Heart right ventricle (tissue), 16 donors: ENCODE measurements around the gene TAAR2. TPM values are rescaled to one million over a fixed set of nuclear protein-coding genes. Genes with fewer than 3 reads are reported as not detected.

ENCODE experiments used
- ATAC-seq, 8 donors: fragments of 200-7000 bp; cut with Tn5 transposase; one replicate each; pipeline ENCODE4 v1.9.1; 2020; ENCODE audit warnings: mild to moderate bottlenecking in 8 of 8, moderate library complexity in 8 of 8, moderate number of reproducible peaks in 1 of 8
- DNase-seq, 2 donors: peaks; one replicate each; pipeline ENCODE4 v3.0.0-alpha.2; 2020
- H3K27ac ChIP-seq, 10 donors: fragments of 200-600 bp; sonication (generic) in 2 of 10; one replicate each; pipeline versions ENCODE4 v1.5.0 to v1.8.0; 2020 to 2022; ENCODE audit warnings: mild to moderate bottlenecking in 3 of 10
- H3K27me3 ChIP-seq, 7 donors: fragments of 200-600 bp; one replicate each; pipeline ENCODE4 v1.8.0; 2021 to 2022; ENCODE audit warnings: mild to moderate bottlenecking in 2 of 7
- H3K36me3 ChIP-seq, 9 donors: fragments of 200-600 bp; sonication (generic) in 1 of 9; one replicate each; pipeline versions ENCODE4 v1.5.0 to v1.8.0; 2020 to 2022; ENCODE audit warnings: mild to moderate bottlenecking in 2 of 9
- H3K4me1 ChIP-seq, 9 donors: fragments of 200-600 bp; sonication (generic) in 1 of 9; one replicate each; pipeline versions ENCODE4 v1.5.0 to v1.8.0; 2020 to 2022; ENCODE audit warnings: mild to moderate bottlenecking in 4 of 9
- H3K4me3 ChIP-seq, 10 donors: fragments of 200-600 bp; sonication (generic) in 2 of 10; one replicate each; pipeline versions ENCODE4 v1.5.0 to v1.8.0; 2020 to 2022; ENCODE audit warnings: mild to moderate bottlenecking in 7 of 10, moderate library complexity in 2 of 10
- H3K9me3 ChIP-seq, 11 donors: fragments of 200-600 bp in 10 of 11; sonication (generic) in 2 of 11; one replicate each; pipeline versions ENCODE4 v1.5.0 to v1.8.0; 2013 to 2022; ENCODE audit warnings: mild to moderate bottlenecking in 2 of 11, control low read depth in 1 of 11, moderate library complexity in 1 of 11
- WGBS, 2 donors: extraction: QIAGEN DNeasy Blood & Tissue Kit; methylation state at CpG; one replicate each; pipeline ENCODE4 v1.1.7; 2013; ENCODE audit warnings: inconsistent platforms in 1 of 2; 5-methylcytosine and 5-hydroxymethylcytosine counted together
- intact Hi-C, 10 donors: fragments of 100-400 bp; cut with DNase I; formaldehyde crosslinking; loops; one replicate each; pipeline versions ENCODE4 v1.11.1 to v1.14.2; 2022
- polyA plus RNA-seq, 2 donors: library from polyadenylated mRNA; stranded (reverse); fragments of 200-250 nt; gene quantifications; one replicate each; pipeline ENCODE4 v1.2.3, GENCODE V29; 2013
- total RNA-seq, 10 donors: library from RNA; stranded (reverse); fragmentation: NEBNext Ultra II Directional in 3 of 10; extraction: Animal tissue kit (Norgen Biotek cat#: 25700) in 3 of 10; gene quantifications; one replicate each; pipeline versions ENCODE4 v1.2.1 to v1.2.4, GENCODE V29; 2021 to 2023
- TF ChIP-seq, protein P1 (sequence below), 9 donors: fragments of 200-600 bp; sonication (generic) in 2 of 9; IDR thresholded peaks; one replicate each; pipeline versions ENCODE4 v1.5.0 to v1.8.0; 2021 to 2022; ENCODE audit warnings: antibody characterized with exemption in 9 of 9, mild to moderate bottlenecking in 5 of 9, moderate library complexity in 1 of 9
- donor health status: Arrhythmogenic right ventricular cardiomyopathy.
- donor health status: ischemic (EF 13 %, LVEDD 7.1; RV severe dilation, severe dysfunction).
- donor health status: healthy with polysubstance abuse.
- donor health status: DM: no; HTN: yes; CAD: no.
- donor health status: DM: no; HTN: no; CAD: no.
- donor health status: ischemic (EF 25% LVEDD 6.9; RV normal size, moderate dysfunction).
- donor health status: ischemic (EF 25% LVEDD 5.7; RV mildly dilated, moderate dysfunction).
- donor health status: healthy.
- donor health status: DM: yes; HTN: yes; CAD: no.
- donor health status: Ischemic cardiomyopathy.
- donor health status: ischemic (EF 35%, LVEDD 5.7; RV mildly dilated, moderate dysfunction).
- donor health status: nonischemic (EF 11% LVEDD 7.7; RV severe dilation, severe dysfunction).
- donor health status: DM: yes; HTN: yes; CAD: no.
- donor health status: PGD.
- donor health status: ischemic (EF 29% LVEDD 5.4; RV normal size, mild dysfunction).
- donor health status: nonischemic (EF 23%, LVEDD 6.1; RV moderate dilation, normal function).

The TAAR2 gene
- total and polyA plus RNA-seq, 12 donors, result not detected

DNA sequence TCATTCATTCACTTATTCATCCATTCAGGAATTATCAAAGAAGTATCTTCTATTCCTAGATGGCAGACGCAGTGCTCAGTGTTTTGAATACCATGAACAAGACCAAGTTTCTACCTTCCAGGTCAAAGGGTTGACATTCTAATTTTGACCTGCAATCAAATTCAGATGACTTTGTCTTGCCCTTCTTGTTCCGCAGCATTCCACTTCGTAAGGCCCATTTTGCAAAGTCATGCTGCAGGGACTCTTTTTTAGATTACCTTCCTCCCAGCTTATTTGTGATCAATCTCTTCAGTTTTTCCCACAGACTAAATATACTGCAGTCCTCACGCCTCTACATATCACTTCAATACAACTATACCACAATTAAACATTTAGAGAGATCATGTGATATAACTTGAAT, 42.0 kb upstream of the TAAR2 start:
- WGBS, 2 donors, result 77 to 88% methylated on average over 4 of the region's 4 CpGs
- DNase-seq, result no peak
- no peak for ATAC-seq
- no peak overlapping the region for H3K4me3 ChIP-seq
- TF ChIP-seq, protein P1, sequence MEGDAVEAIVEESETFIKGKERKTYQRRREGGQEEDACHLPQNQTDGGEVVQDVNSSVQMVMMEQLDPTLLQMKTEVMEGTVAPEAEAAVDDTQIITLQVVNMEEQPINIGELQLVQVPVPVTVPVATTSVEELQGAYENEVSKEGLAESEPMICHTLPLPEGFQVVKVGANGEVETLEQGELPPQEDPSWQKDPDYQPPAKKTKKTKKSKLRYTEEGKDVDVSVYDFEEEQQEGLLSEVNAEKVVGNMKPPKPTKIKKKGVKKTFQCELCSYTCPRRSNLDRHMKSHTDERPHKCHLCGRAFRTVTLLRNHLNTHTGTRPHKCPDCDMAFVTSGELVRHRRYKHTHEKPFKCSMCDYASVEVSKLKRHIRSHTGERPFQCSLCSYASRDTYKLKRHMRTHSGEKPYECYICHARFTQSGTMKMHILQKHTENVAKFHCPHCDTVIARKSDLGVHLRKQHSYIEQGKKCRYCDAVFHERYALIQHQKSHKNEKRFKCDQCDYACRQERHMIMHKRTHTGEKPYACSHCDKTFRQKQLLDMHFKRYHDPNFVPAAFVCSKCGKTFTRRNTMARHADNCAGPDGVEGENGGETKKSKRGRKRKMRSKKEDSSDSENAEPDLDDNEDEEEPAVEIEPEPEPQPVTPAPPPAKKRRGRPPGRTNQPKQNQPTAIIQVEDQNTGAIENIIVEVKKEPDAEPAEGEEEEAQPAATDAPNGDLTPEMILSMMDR (IDR thresholded peaks at IDR 0.05), result no peak
- H3K36me3 ChIP-seq, result no peaks in the 10 kb centered on the region
- intact Hi-C loops, result loop anchor here in 4 of 10 donors (5.0 to 10.0 kb wide), 4 partner anchors 99 to 139 kb away; partner anchors contain the start of gene SLC18B1 (in 1 of the 4)
- peaks cover 0 to 4% (median 0%) of the 10 kb centered on the region in 11 donors for H3K9me3 ChIP-seq
- no peaks in the 10 kb centered on the region for H3K27me3 ChIP-seq
- H3K4me1 ChIP-seq, result peaks cover 0 to 12% (median 0%) of the 10 kb centered on the region in 9 donors
- H3K27ac ChIP-seq, result no peak overlapping the region

GRCh38 chr6:132664309-132665034, 40.4 kb upstream of the TAAR2 start:
- 92 to 97% methylated on average over 1 of the region's 1 CpG for WGBS, 2 donors
- Histone ChIP-seq H3K4me3 (no peak overlapping the region), H3K36me3 (no peaks in the 10 kb centered on the region), H3K27me3 (no peaks in the 10 kb centered on the region), H3K27ac (no peak overlapping the region), H3K9me3 (peaks cover 0 to 4% (median 0%) of the 10 kb centered on the region in 11 donors), H3K4me1 (peaks cover 0 to under 1% (median 0%) of the 10 kb centered on the region in 9 donors)
- TF ChIP-seq, protein P1 (IDR thresholded peaks at IDR 0.05), result no peak
- intact Hi-C loops, result loop anchor here in 4 of 10 donors (5.0 to 10.0 kb wide), 4 partner anchors 100 to 140 kb away; partner anchors contain the start of gene SLC18B1 (in 1 of the 4)
- ATAC-seq (no peak), DNase-seq (no peak)

GRCh38 chr6:132663661-132664060, 39.6 kb upstream of the TAAR2 start:
- peaks cover 0 to 4% (median 0%) of the 10 kb centered on the region in 11 donors for H3K9me3 ChIP-seq
- H3K27ac ChIP-seq, result no peak overlapping the region
- no peak overlapping the region for H3K4me3 ChIP-seq
- intact Hi-C loops, result loop anchor here in 3 of 10 donors (10.0 kb wide), 3 partner anchors 101 to 141 kb away; partner anchors contain the start of gene SLC18B1 (in 1 of the 3)
- H3K36me3 ChIP-seq, result no peaks in the 10 kb centered on the region
- no peaks in the 10 kb centered on the region for H3K4me1 ChIP-seq
- no peaks in the 10 kb centered on the region for H3K27me3 ChIP-seq
- ATAC-seq, result no peak
- TF ChIP-seq, protein P1 (IDR thresholded peaks at IDR 0.05), result no peak
- no peak for DNase-seq
- WGBS, 2 donors, result 67 to 77% methylated on average over 1 of the region's 1 CpG

DNA sequence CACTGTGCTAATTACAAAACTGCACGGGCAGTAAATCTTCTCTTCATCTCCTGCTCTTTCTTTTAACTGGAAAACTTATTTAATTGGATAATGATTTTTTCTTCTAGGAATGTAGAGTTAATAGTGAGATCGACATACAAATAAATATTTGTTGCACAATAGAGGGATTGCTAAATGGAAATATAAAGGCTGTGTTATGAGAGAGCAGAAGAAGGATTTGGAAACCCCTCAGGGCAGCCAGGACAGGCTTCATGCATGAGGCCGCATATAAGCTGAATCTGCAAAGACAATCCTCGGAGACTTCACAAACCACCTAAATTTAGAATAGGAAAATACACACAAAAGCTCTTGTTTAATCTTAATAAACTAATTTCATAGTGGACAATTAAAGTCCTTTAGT, 37.8 kb upstream of the TAAR2 start:
- TF ChIP-seq, protein P1 (IDR thresholded peaks at IDR 0.05), result no peak
- no peak overlapping the region for H3K4me3 ChIP-seq
- intact Hi-C loops, result loop anchor here in 3 of 10 donors (10.0 kb wide), 3 partner anchors 103 to 143 kb away; partner anchors contain the start of gene SLC18B1 (in 1 of the 3)
- WGBS, 2 donors, result 81 to 87% methylated on average over 4 of the region's 4 CpGs
- H3K27ac ChIP-seq, result no peak overlapping the region
- no peaks in the 10 kb centered on the region for H3K27me3 ChIP-seq
- no peaks in the 10 kb centered on the region for H3K4me1 ChIP-seq
- H3K36me3 ChIP-seq, result no peaks in the 10 kb centered on the region
- no peak for DNase-seq
- H3K9me3 ChIP-seq, result peaks cover 0 to 4% (median 0%) of the 10 kb centered on the region in 11 donors
- no peak for ATAC-seq
